ENCODE results near the gene GRK3.

The GRK3 gene

DNA sequence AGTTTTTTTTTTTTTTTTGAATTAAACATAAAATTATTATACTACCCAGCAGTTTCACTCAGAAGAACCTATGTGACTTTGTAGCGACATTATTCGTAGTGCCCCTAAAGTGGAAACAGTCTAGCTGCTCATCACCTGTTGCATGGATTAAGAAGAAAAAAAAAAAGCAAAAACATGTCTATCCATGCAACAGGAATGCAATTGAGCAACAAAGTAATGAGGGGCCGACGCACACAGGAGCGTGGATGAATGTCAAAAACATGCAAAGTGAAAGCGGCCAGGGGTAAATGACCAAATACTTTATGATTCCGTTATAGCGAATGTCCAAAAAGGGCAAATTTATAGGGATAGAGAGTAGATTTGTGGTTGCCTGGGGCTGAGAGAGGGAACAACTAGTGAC, 193.8 kb downstream of the GRK3 start:
- Histone ChIP-seq H4K8ac (ENCODE audit: low read depth, low read length) (no peak overlapping the region), H2AK5ac (ENCODE audit: low read length) (no peak overlapping the region), H2BK120ac (ENCODE audit: insufficient read depth, low read length, poor library complexity) (no peak overlapping the region), H2BK5ac (ENCODE audit: low read depth, low read length, poor library complexity) (no peak overlapping the region), H3K18ac (ENCODE audit: low read length) (no peak overlapping the region), H3K4me3 (ENCODE audit: low read depth, low read length) (no peak overlapping the region), H3K9me3 (ENCODE audit: insufficient read depth, low read depth, low read length) (no peaks in the 10 kb centered on the region), H3K79me1 (ENCODE audit: low read length) (no peaks in the 10 kb centered on the region), H2BK12ac (ENCODE audit: low read length) (no peak overlapping the region), H3K23ac (ENCODE audit: low read length) (no peak overlapping the region), H4K12ac (ENCODE audit: low read depth, low read length) (no peak overlapping the region), H3K4me1 (ENCODE audit: control insufficient read depth in 1 of 2, insufficient read depth in 2 of 2, low read length in 2 of 2) (no peaks in the 10 kb centered on the region), H3K36me3 (ENCODE audit: control insufficient read depth in 1 of 2, insufficient read depth in 2 of 2, low read length in 2 of 2) (no peaks in the 10 kb centered on the region), H3K79me2 (ENCODE audit: control insufficient read depth, insufficient read depth, low read length, poor library complexity) (no peaks in the 10 kb centered on the region), H3K27me3 (ENCODE audit: insufficient read depth, low read length) (no peaks in the 10 kb centered on the region), H3K4me2 (ENCODE audit: low read length) (no peak overlapping the region), H4K91ac (ENCODE audit: low read depth, low read length) (no peak overlapping the region), H3K4ac (ENCODE audit: low read depth, low read length) (no peak overlapping the region), H2AFZ (ENCODE audit: insufficient read depth, low read length, poor library complexity) (no peak overlapping the region), H3K14ac (ENCODE audit: low read length) (no peak overlapping the region), H3K27ac (ENCODE audit: low read depth, low read length) (no peak overlapping the region), H3K9ac (ENCODE audit: low read length) (no peak overlapping the region)
- WGBS (ENCODE audit: extremely low coverage, insufficient coverage, insufficient read length): no CpG with 5 or more reads among the region's 8 CpGs
- peak; percentile 52 to 72 for DNase-seq

DNA sequence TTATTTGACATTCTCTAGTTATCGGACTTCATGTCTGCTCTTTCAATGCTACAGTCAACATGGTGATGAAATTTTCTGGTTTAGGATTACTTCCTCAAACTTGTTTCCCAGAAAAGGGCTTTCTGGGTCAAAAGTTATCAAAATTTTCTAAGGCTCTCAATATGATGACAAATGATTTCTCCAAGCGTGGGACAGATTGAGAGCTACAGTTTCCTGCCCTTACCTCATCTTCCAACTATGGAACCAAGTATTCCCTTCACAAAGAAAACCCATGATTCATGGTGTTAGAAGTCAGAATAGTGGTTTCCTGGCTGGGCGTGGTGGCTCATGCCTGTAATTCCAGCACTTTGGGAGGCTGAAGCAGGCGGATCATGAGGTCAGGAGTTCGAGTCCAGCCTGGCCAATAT, 195.4 kb downstream of the GRK3 start:
- Histone ChIP-seq H2BK12ac (ENCODE audit: low read length) (no peak overlapping the region), H3K4me3 (ENCODE audit: low read depth, low read length) (no peak overlapping the region), H3K79me1 (ENCODE audit: low read length) (no peaks in the 10 kb centered on the region), H3K27me3 (ENCODE audit: insufficient read depth, low read length) (no peaks in the 10 kb centered on the region), H3K4ac (ENCODE audit: low read depth, low read length) (no peak overlapping the region), H3K23ac (ENCODE audit: low read length) (no peak overlapping the region), H2AFZ (ENCODE audit: insufficient read depth, low read length, poor library complexity) (no peak overlapping the region), H3K9me3 (ENCODE audit: insufficient read depth, low read depth, low read length) (no peaks in the 10 kb centered on the region), H2AK5ac (ENCODE audit: low read length) (no peak overlapping the region), H4K8ac (ENCODE audit: low read depth, low read length) (no peak overlapping the region), H3K36me3 (ENCODE audit: control insufficient read depth in 1 of 2, insufficient read depth in 2 of 2, low read length in 2 of 2) (no peaks in the 10 kb centered on the region), H3K79me2 (ENCODE audit: control insufficient read depth, insufficient read depth, low read length, poor library complexity) (no peaks in the 10 kb centered on the region), H4K91ac (ENCODE audit: low read depth, low read length) (no peak overlapping the region), H4K12ac (ENCODE audit: low read depth, low read length) (no peak overlapping the region), H3K18ac (ENCODE audit: low read length) (no peak overlapping the region), H3K4me2 (ENCODE audit: low read length) (no peak overlapping the region), H3K9ac (ENCODE audit: low read length) (no peak overlapping the region), H3K27ac (ENCODE audit: low read depth, low read length) (no peak overlapping the region), H2BK120ac (ENCODE audit: insufficient read depth, low read length, poor library complexity) (no peak overlapping the region), H3K14ac (ENCODE audit: low read length) (no peak overlapping the region), H3K4me1 (ENCODE audit: control insufficient read depth in 1 of 2, insufficient read depth in 2 of 2, low read length in 2 of 2) (no peaks in the 10 kb centered on the region), H2BK5ac (ENCODE audit: low read depth, low read length, poor library complexity) (no peak overlapping the region)
- peak; percentile 68 to 78 for DNase-seq
- no CpG with 5 or more reads among the region's 5 CpGs for WGBS (ENCODE audit: extremely low coverage, insufficient coverage, insufficient read length)

DNA sequence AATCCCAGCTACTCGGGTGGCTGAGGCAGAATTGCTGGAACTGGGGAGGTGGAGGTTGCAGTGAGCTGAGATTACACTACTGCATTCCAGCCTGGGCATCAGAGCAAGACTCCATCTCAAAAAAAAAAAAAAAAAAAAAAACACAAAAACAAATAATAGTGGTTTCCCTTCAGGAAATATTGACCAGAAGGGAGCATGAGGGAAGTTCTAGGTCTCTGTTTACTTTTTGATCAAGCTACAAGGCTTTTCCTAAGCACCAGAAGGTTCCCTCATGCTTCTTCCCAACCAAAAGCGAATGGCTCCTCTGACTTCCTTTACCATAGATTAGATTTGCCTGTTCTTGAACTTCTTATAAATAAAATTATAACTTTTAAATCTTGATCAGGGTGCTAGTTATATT, 195.8 kb downstream of the GRK3 start:
- H3K23ac ChIP-seq (ENCODE audit: low read length): no peak overlapping the region
- H2BK12ac ChIP-seq (ENCODE audit: low read length): no peak overlapping the region
- no peaks in the 10 kb centered on the region for H3K4me1 ChIP-seq (ENCODE audit: control insufficient read depth in 1 of 2, insufficient read depth in 2 of 2, low read length in 2 of 2)
- H2BK120ac ChIP-seq (ENCODE audit: insufficient read depth, low read length, poor library complexity): no peak overlapping the region
- no CpG with 5 or more reads among the region's 2 CpGs for WGBS (ENCODE audit: extremely low coverage, insufficient coverage, insufficient read length)
- no peaks in the 10 kb centered on the region for H3K79me2 ChIP-seq (ENCODE audit: control insufficient read depth, insufficient read depth, low read length, poor library complexity)
- H3K18ac ChIP-seq (ENCODE audit: low read length): no peak overlapping the region
- H3K4me2 ChIP-seq (ENCODE audit: low read length): no peak overlapping the region
- H4K8ac ChIP-seq (ENCODE audit: low read depth, low read length): no peak overlapping the region
- H3K9me3 ChIP-seq (ENCODE audit: insufficient read depth, low read depth, low read length): no peaks in the 10 kb centered on the region
- no peaks in the 10 kb centered on the region for H3K36me3 ChIP-seq (ENCODE audit: control insufficient read depth in 1 of 2, insufficient read depth in 2 of 2, low read length in 2 of 2)
- H3K14ac ChIP-seq (ENCODE audit: low read length): no peak overlapping the region
- no peak overlapping the region for H3K4ac ChIP-seq (ENCODE audit: low read depth, low read length)
- no peaks in the 10 kb centered on the region for H3K79me1 ChIP-seq (ENCODE audit: low read length)
- H3K27ac ChIP-seq (ENCODE audit: low read depth, low read length): no peak overlapping the region
- no peak overlapping the region for H2AFZ ChIP-seq (ENCODE audit: insufficient read depth, low read length, poor library complexity)
- H3K27me3 ChIP-seq (ENCODE audit: insufficient read depth, low read length): no peaks in the 10 kb centered on the region
- no peak overlapping the region for H2AK5ac ChIP-seq (ENCODE audit: low read length)
- no peak overlapping the region for H3K4me3 ChIP-seq (ENCODE audit: low read depth, low read length)
- no peak overlapping the region for H3K9ac ChIP-seq (ENCODE audit: low read length)
- H2BK5ac ChIP-seq (ENCODE audit: low read depth, low read length, poor library complexity): no peak overlapping the region
- no peak overlapping the region for H4K12ac ChIP-seq (ENCODE audit: low read depth, low read length)
- DNase-seq: no peak
- H4K91ac ChIP-seq (ENCODE audit: low read depth, low read length): no peak overlapping the region

DNA sequence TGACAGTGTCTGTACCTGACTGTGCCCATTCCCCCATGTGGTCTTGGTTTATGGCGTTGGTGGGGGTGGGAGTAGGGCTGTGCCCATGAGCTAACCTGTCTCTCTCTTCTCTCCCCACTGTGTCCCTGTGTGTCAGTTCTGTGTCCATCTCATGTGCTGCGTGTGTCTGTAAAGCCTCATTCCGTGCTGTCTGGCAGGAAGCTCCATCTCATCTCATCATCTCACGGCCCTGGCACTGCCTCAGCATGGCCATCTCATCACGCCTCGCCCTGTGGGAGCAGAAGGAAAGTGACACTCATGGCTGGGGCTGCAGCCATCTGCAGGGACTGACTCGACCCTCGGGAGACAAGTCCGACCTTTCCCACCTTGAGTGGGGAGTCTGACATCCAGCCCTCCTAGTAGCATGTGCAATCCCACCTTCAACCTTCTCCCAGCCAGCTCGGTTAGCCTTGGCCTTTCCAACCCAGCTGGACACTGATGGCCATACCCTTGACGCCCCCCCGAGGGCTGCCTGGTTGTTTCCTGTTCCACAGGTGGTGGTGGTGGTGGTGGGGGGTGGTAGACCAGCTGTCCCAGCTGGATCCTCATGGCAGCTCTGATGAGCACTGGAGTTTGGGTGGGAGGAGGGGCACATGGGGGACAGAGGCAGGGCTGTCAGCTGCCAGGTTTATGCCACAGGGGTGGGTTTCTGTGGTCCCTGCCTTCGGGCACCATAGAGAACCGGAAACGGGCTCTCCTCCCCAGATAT, 196.5 kb downstream of the GRK3 start:
- Histone ChIP-seq H3K36me3 (ENCODE audit: control insufficient read depth in 1 of 2, insufficient read depth in 2 of 2, low read length in 2 of 2) (no peaks in the 10 kb centered on the region), H2AFZ (ENCODE audit: insufficient read depth, low read length, poor library complexity) (peak overlapping the region; percentile 8), H2AK5ac (ENCODE audit: low read length) (peak overlapping the region; percentile 5), H3K9me3 (ENCODE audit: insufficient read depth, low read depth, low read length) (peaks cover 2% of the 10 kb centered on the region), H3K4me3 (ENCODE audit: low read depth, low read length) (no peak overlapping the region), H2BK5ac (ENCODE audit: low read depth, low read length, poor library complexity) (no peak overlapping the region), H3K27ac (ENCODE audit: low read depth, low read length) (no peak overlapping the region), H3K79me1 (ENCODE audit: low read length) (no peaks in the 10 kb centered on the region), H3K9ac (ENCODE audit: low read length) (no peak overlapping the region), H3K18ac (ENCODE audit: low read length) (no peak overlapping the region), H3K4me2 (ENCODE audit: low read length) (no peak overlapping the region), H4K8ac (ENCODE audit: low read depth, low read length) (no peak overlapping the region), H2BK120ac (ENCODE audit: insufficient read depth, low read length, poor library complexity) (no peak overlapping the region), H3K14ac (ENCODE audit: low read length) (no peak overlapping the region), H3K27me3 (ENCODE audit: insufficient read depth, low read length) (no peaks in the 10 kb centered on the region), H3K23ac (ENCODE audit: low read length) (no peak overlapping the region), H3K4me1 (ENCODE audit: control insufficient read depth in 1 of 2, insufficient read depth in 2 of 2, low read length in 2 of 2) (no peaks in the 10 kb centered on the region), H4K91ac (ENCODE audit: low read depth, low read length) (no peak overlapping the region), H2BK12ac (ENCODE audit: low read length) (peak overlapping the region; percentile 9), H3K4ac (ENCODE audit: low read depth, low read length) (no peak overlapping the region), H4K12ac (ENCODE audit: low read depth, low read length) (no peak overlapping the region), H3K79me2 (ENCODE audit: control insufficient read depth, insufficient read depth, low read length, poor library complexity) (no peaks in the 10 kb centered on the region)
- no peak for DNase-seq
- WGBS (ENCODE audit: extremely low coverage, insufficient coverage, insufficient read length): no CpG with 5 or more reads among the region's 15 CpGs

Measured in trophoblast cell (in vitro differentiated cells and primary cell).